Activated CD8-positive, alpha-beta T cell treated with anti-CD3 and anti-CD28 coated beads, Interleukin-2, amount 10 ng/mL, durations not matched to agents 7 days and 5 days (primary cell): Measurements from ENCODE around the gene DPRX. TPM values are rescaled to one million over a fixed set of nuclear protein-coding genes. Genes with fewer than 3 reads are reported as not detected.
"Not testable (repeated sequence)": the region's sequence is repeated elsewhere in the genome, so short reads cannot be mapped to it uniquely, and the experiment has no call there.

Experiments
- ATAC-seq: fragments of 150-1000 bp; cut with Tn5 transposase; one replicate; pipeline ENCODE4 v1.10.0; 2021; ENCODE audit warnings: moderate library complexity
- CTCF ChIA-PET: fragments of 350-600 bp; sonication (Branson Sonifier 250); formaldehyde crosslinking; loops from one replicate; lab custom pipeline; 2021; ENCODE audit warnings: antibody characterized with exemption; lab: Charles Lee
- POLR2A ChIA-PET: fragments of 350-600 bp; sonication (Branson Sonifier 250); formaldehyde crosslinking; loops from one replicate; lab custom pipeline; 2021; ENCODE audit warnings: antibody characterized with exemption; lab: Charles Lee
- DNase-seq: peaks from one replicate; pipeline ENCODE4 v3.0.0-alpha.2; 2020
- H3K27ac Mint-ChIP-seq: one replicate; pipeline ENCODE4 v1.8.0; 2021; ENCODE audit warnings: mild to moderate bottlenecking, mixed read lengths
- H3K27me3 Mint-ChIP-seq: one replicate; pipeline ENCODE4 v1.8.0; 2021; ENCODE audit warnings: low read depth, mixed read lengths
- H3K36me3 Mint-ChIP-seq: one replicate; pipeline ENCODE4 v1.8.0; 2021; ENCODE audit warnings: low read depth, mixed read lengths
- H3K4me1 Mint-ChIP-seq: one replicate; pipeline ENCODE4 v1.8.0; 2021; ENCODE audit warnings: low read depth, mixed read lengths
- H3K4me3 Mint-ChIP-seq: one replicate; pipeline ENCODE4 v1.8.0; 2021; ENCODE audit warnings: mild to moderate bottlenecking, mixed read lengths
- H3K9me3 Mint-ChIP-seq: one replicate; pipeline ENCODE4 v1.8.0; 2022; ENCODE audit warnings: mixed read lengths; ENCODE audit not compliant: insufficient read depth
- total RNA-seq, 2 experiments: library from RNA; stranded (reverse); gene quantifications; one replicate each; pipeline ENCODE4 v1.2.3, GENCODE V29; 2021

Gene DPRX
- total RNA-seq, 2 experiments from 2014 or later: not detected

DNA sequence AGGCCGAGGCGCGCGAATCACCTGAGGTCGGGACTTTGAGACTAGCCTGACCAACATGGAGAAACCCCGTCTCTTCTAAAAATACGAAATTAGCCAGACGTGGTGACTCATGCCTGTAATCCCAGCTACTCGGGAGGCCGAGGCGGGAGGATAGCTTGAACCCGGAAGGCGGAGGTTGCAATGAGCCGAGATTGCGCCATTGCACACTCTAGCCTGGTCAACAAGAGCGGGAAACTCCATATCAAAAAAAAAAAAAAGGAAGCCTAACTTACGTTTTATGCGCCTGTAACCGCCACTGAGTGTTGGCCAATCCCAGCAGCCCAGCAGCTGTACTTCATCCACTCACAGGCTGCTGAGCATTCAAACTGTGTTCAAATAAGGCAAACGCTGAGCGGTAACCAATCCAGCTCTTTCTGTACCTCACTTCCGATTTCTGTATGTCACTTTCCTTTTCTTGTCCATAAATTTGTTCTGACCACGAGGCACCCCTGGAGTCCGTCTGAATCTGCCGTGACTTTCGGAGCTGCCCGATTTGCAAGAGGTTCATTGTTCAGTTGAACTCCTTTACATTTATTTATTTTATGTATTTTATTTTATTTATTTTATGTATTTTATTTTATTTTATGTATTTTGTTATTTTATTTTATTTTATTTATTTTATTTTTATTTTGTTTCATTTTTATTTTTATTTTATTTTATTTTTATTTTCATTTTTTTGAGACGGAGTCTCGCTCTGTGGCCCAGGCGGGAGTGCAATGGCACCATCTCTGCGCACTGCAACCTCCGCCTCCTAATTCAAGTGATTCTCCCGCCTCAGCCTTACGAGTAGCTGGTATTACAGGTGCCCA is 18.2 kb downstream of the DPRX start:
- ChIA-PET POLR2A (no interaction called here), CTCF (no interaction called here)
- H3K9me3 Mint-ChIP-seq: peaks cover 7% of the 10 kb centered on the region
- no peaks in the 10 kb centered on the region for H3K4me1 Mint-ChIP-seq
- no peaks in the 10 kb centered on the region for H3K36me3 Mint-ChIP-seq
- ATAC-seq (no peak), DNase-seq (no peak)
- H3K27me3 Mint-ChIP-seq: no peaks in the 10 kb centered on the region
- no peak overlapping the region for H3K4me3 Mint-ChIP-seq
- H3K27ac Mint-ChIP-seq: no peak overlapping the region

DNA sequence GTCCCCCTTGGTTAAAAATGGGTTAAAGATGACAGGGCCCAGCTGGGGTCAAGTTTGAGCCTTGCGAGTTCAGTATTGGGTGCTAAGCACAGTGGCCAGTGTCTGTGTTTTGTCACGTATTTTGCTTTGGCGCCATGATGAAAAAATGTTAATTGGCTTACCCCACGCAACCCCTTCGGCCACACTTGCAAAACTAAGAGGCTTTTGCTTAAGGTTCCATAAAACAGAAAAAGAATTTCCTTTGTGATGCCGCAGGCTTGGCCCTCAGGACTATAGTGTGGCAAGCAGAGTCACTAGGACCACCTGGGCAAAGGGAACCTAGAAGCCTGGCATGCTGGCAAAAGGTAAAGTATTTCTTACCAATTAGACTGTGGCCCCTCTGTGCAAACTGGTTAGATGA is 20.7 kb downstream of the DPRX start:
- ChIA-PET POLR2A (no interaction called here), CTCF (no interaction called here)
- DNase-seq (no peak), ATAC-seq (no peak)
- Mint-ChIP-seq H3K27ac (no peak overlapping the region), H3K4me1 (no peaks in the 10 kb centered on the region), H3K27me3 (no peaks in the 10 kb centered on the region), H3K36me3 (peaks cover 2% of the 10 kb centered on the region), H3K9me3 (peaks cover 14% of the 10 kb centered on the region), H3K4me3 (no peak overlapping the region)

GRCh38 chr19:53655042-53655665 is 23.4 kb downstream of the DPRX start:
- CTCF ChIA-PET: no interaction called here
- ATAC-seq (no peak), DNase-seq (no peak)
- Mint-ChIP-seq H3K36me3 (peaks cover 2% of the 10 kb centered on the region), H3K4me1 (no peaks in the 10 kb centered on the region), H3K4me3 (no peak overlapping the region), H3K27ac (no peak overlapping the region), H3K27me3 (no peaks in the 10 kb centered on the region), H3K9me3 (peaks cover 14% of the 10 kb centered on the region)
- POLR2A ChIA-PET: no interaction called here

DNA sequence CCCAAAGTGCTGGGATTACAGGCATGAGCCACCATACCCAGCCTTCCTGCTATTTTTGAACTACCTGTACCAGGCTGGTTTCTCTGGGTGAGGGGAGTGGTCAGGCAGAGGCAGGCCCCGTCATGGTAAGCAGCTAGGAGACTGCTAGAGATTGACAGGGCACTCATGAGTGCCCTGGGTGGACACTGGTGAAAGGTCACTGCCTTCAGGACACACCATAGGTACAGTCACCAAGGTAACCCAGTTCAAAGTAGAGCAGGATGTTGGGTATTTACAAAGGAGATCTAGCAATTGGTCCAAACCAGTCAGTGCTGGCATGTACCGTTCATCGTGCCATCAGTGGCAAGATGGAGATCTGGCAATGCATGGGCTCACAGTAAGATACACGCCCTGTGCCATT is 25.5 kb downstream of the DPRX start:
- Mint-ChIP-seq H3K9me3 (peaks cover 14% of the 10 kb centered on the region), H3K27me3 (no peaks in the 10 kb centered on the region)

GRCh38 chr19:53657778-53658177 is 26.0 kb downstream of the DPRX start:
- DNase-seq (no peak), ATAC-seq (no peak)
- Mint-ChIP-seq H3K4me1 (no peaks in the 10 kb centered on the region), H3K36me3 (peaks cover 2% of the 10 kb centered on the region), H3K9me3 (peaks cover 14% of the 10 kb centered on the region), H3K4me3 (no peak overlapping the region), H3K27me3 (no peaks in the 10 kb centered on the region), H3K27ac (no peak overlapping the region)
- ChIA-PET POLR2A (no interaction called here), CTCF (no interaction called here)

More for the DNA sequence above, 25.5 kb downstream of the DPRX start:
- no peak overlapping the region for H3K27ac Mint-ChIP-seq
- DNase-seq (no peak), ATAC-seq (no peak)
- H3K36me3 Mint-ChIP-seq: peaks cover 2% of the 10 kb centered on the region
- CTCF ChIA-PET: no interaction called here
- no peaks in the 10 kb centered on the region for H3K4me1 Mint-ChIP-seq
- POLR2A ChIA-PET: no interaction called here
- H3K4me3 Mint-ChIP-seq: no peak overlapping the region

DNA sequence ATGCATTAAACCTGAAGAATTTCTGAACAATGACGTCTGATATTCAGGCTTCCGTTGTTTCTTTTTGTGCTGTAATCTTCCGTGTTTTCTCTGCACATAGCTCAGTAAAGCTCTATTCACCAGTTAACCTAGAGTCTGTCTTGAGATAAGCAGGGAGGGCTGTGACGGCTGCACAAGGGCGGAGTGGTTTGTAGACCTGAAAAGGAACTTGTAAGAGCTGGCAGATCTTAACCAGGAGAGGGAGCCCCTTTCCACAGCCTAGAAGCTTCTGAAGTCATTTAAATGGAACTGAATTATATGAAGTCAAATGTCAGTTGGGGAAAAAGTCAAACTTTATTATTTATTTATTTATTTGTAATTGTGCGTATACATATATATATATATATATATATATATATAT is 27.5 kb downstream of the DPRX start:
- Mint-ChIP-seq H3K36me3 (peaks cover 2% of the 10 kb centered on the region), H3K4me1 (no peaks in the 10 kb centered on the region), H3K9me3 (peaks cover 14% of the 10 kb centered on the region), H3K27ac (no peak overlapping the region), H3K4me3 (no peak overlapping the region), H3K27me3 (no peaks in the 10 kb centered on the region)
- POLR2A ChIA-PET: no interaction called here
- ATAC-seq: no peak
- no peak for DNase-seq
- CTCF ChIA-PET: no interaction called here

DNA sequence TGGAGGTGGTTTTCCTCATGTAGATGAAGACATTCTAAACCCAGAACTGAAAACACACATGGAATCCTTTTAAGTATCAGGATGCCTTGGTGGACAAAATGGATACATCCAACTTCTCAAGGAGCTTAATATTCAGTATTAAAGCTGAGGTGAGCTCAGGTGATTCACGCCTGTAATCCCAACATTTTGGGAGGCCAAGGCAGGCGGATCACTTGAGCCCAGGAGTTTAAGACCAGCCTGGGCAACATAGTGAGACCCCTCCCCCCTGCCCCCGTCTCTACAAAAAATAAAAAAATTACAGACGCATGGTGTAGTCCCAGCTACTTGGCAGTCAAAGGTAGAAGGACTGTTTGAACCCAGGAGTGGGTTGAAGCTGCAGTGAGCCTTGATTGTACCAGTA is 28.8 kb downstream of the DPRX start:
- ChIA-PET POLR2A (no interaction called here), CTCF (no interaction called here)
- no peak for DNase-seq
- Mint-ChIP-seq H3K27ac (no peak overlapping the region), H3K4me3 (no peak overlapping the region), H3K9me3 (peaks cover 4% of the 10 kb centered on the region), H3K36me3 (peaks cover 2% of the 10 kb centered on the region), H3K4me1 (no peaks in the 10 kb centered on the region), H3K27me3 (no peaks in the 10 kb centered on the region)
- ATAC-seq: no peak

DNA sequence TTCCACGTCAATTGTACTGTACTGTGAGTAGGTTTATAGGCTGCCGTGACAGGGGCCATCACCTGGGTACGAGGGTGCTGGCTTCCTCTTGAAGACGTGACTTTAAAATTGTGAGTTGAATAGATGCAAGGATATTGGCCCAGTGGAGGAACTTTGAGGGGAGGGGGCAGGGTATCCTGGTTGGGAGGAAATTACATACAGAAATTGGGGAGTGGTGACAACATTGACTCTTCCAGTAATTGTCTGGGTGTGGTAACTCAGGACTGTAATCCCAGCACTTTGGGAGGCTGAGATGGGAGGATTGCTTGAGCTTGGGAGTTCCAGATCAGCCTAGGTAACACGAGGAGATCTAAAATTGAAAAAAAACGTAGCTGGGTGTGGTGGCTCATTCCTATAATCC is 30.4 kb downstream of the DPRX start:
- ChIA-PET CTCF (no interaction called here), POLR2A (no interaction called here)
- H3K4me3 Mint-ChIP-seq: no peak overlapping the region
- DNase-seq (no peak), ATAC-seq (no peak)
- H3K9me3 Mint-ChIP-seq: no peaks in the 10 kb centered on the region
- no peaks in the 10 kb centered on the region for H3K27me3 Mint-ChIP-seq
- no peaks in the 10 kb centered on the region for H3K36me3 Mint-ChIP-seq
- H3K27ac Mint-ChIP-seq: no peak overlapping the region
- H3K4me1 Mint-ChIP-seq: no peaks in the 10 kb centered on the region

DNA sequence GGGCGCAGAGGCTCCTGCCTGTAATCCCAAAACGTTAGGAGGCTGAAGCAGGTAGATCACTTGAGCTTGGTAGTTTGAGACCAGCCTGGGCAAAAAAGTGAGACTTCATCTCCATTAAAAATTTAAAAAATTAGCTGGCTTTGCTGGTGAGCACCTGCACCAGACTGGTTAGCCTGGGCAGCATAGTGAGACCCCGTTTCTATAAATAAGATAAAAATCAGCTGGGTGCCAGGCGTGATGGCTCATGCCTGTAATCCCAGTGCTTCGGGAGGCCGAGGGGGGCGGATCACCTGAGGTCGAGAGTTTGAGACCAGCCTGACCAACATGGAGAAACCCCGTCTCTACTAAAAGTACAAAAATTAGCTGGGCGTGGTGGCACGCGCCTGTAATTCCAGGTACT is 32.4 kb downstream of the DPRX start:
- no peaks in the 10 kb centered on the region for H3K27me3 Mint-ChIP-seq
- no peaks in the 10 kb centered on the region for H3K4me1 Mint-ChIP-seq
- ATAC-seq: no peak
- no peaks in the 10 kb centered on the region for H3K9me3 Mint-ChIP-seq
- ChIA-PET CTCF (no interaction called here), POLR2A (no interaction called here)
- H3K36me3 Mint-ChIP-seq: no peaks in the 10 kb centered on the region
- H3K4me3 Mint-ChIP-seq: no peak overlapping the region
- no peak overlapping the region for H3K27ac Mint-ChIP-seq
- no peak for DNase-seq

DNA sequence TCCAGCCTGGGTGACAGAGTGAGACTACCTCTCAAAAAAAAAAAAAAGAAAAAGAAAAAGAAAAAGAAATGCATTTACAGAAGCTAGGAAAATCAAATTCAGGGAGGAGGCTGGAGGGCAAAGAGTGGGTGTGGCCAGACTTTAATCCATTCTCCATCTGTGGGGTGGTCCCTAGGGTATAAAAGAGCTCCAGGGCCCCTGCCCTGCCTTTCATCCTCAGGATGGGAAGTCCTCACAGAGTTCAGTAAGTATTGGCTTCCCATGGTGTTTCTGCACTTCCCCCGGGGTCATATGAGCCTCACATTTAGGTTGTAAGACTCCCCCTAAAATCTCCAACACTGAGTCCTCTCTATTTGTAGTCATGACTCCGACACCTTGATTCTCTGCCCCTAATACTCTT is 33.0 kb downstream of the DPRX start:
- ChIA-PET POLR2A (no interaction called here), CTCF (no interaction called here)
- Mint-ChIP-seq H3K27ac (no peak overlapping the region), H3K36me3 (no peaks in the 10 kb centered on the region), H3K4me1 (no peaks in the 10 kb centered on the region), H3K9me3 (no peaks in the 10 kb centered on the region), H3K27me3 (no peaks in the 10 kb centered on the region), H3K4me3 (no peak overlapping the region)
- ATAC-seq: no peak
- no peak for DNase-seq

- DNase-seq, H3K27ac Mint-ChIP-seq, H3K9me3 Mint-ChIP-seq, H3K4me1 Mint-ChIP-seq, POLR2A ChIA-PET, H3K27me3 Mint-ChIP-seq, CTCF ChIA-PET, ATAC-seq, H3K36me3 Mint-ChIP-seq, H3K4me3 Mint-ChIP-seq: not testable (repeated sequence)
Observed at GRCh38 chr19:53666331-53666730, 34.5 kb downstream of the DPRX start.

- CTCF ChIA-PET, DNase-seq, H3K4me3 Mint-ChIP-seq, H3K27me3 Mint-ChIP-seq, ATAC-seq, POLR2A ChIA-PET, H3K36me3 Mint-ChIP-seq, H3K4me1 Mint-ChIP-seq, H3K27ac Mint-ChIP-seq, H3K9me3 Mint-ChIP-seq: not testable (repeated sequence)
Observed at GRCh38 chr19:53668804-53669203, 37.0 kb downstream of the DPRX start.
